GM23338 (cell line): Measurements from ENCODE around the gene NUMB. TPM values are rescaled to one million over a fixed set of nuclear protein-coding genes. Genes with fewer than 3 reads are reported as not detected.

Experiments
- ATAC-seq: fragments of 200-7000 bp; cut with Tn5 transposase; 3 replicates; pipeline ENCODE4 v1.9.1; 2020
- DNase-seq: peaks from one replicate; pipeline ENCODE4 v3.0.0-alpha.2; 2015; ENCODE audit warnings: low spot score
- H2AFZ ChIP-seq: fragments of 200-600 bp; sonication (generic); 2 replicates; pipeline ENCODE4 v1.8.0; 2016; ENCODE audit warnings: antibody characterized with exemption, mild to moderate bottlenecking, moderate library complexity
- H3F3A ChIP-seq: fragments of 200-600 bp; sonication (generic); replicated peaks from 2 replicates; pipeline ENCODE4 v1.8.0; 2017; ENCODE audit warnings: antibody characterized with exemption, mixed run types, low read depth
- H3K27ac ChIP-seq: fragments of 200-600 bp; sonication (generic); 2 replicates; pipeline ENCODE4 v1.6.1; 2016; ENCODE audit warnings: low read depth
- H3K27me3 ChIP-seq: fragments of 200-600 bp; sonication (generic); 2 replicates; pipeline ENCODE4 v1.8.0; 2016; ENCODE audit warnings: mild to moderate bottlenecking, mixed run types, moderate library complexity; ENCODE audit not compliant: insufficient read depth
- H3K36me3 ChIP-seq: fragments of 200-600 bp; sonication (generic); 2 replicates; pipeline ENCODE4 v1.8.0; 2016; ENCODE audit warnings: mild to moderate bottlenecking; ENCODE audit not compliant: insufficient read depth
- H3K4me1 ChIP-seq: fragments of 200-600 bp; sonication (generic); 2 replicates; pipeline ENCODE4 v1.8.0; 2016; ENCODE audit warnings: mild to moderate bottlenecking, moderate library complexity; ENCODE audit not compliant: insufficient read depth
- H3K4me2 ChIP-seq: fragments of 200-600 bp; sonication (generic); 2 replicates; pipeline ENCODE4 v1.7.1; 2017; ENCODE audit warnings: mixed run types
- H3K4me3 ChIP-seq: fragments of 200-600 bp; sonication (generic); 2 replicates; pipeline ENCODE4 v1.6.1; 2016; ENCODE audit warnings: mixed run types
- H3K79me2 ChIP-seq: fragments of 200-600 bp; sonication (generic); replicated peaks from 2 replicates; pipeline ENCODE4 v1.8.0; 2017; ENCODE audit warnings: mild to moderate bottlenecking; ENCODE audit not compliant: insufficient read depth
- H3K9me2 ChIP-seq: fragments of 200-600 bp; sonication (generic); 2 replicates; pipeline ENCODE4 v1.8.0; 2017; ENCODE audit not compliant: insufficient read depth
- H4K20me1 ChIP-seq: fragments of 200-600 bp; sonication (generic); replicated peaks from 2 replicates; pipeline ENCODE4 v1.8.0; 2017; ENCODE audit warnings: mild to moderate bottlenecking; ENCODE audit not compliant: insufficient read depth
- H3K27ac Mint-ChIP-seq: 2 replicates; pipeline ENCODE4 v1.8.0; 2020; ENCODE audit warnings: inconsistent platforms, mild to moderate bottlenecking, moderate library complexity, mixed read lengths
- H3K27me3 Mint-ChIP-seq: 3 replicates; pipeline ENCODE4 v1.8.0; 2022; ENCODE audit warnings: low read depth, mild to moderate bottlenecking, moderate library complexity, mixed read lengths, inconsistent platforms; ENCODE audit not compliant: insufficient read depth, poor library complexity
- H3K36me3 Mint-ChIP-seq: 3 replicates; pipeline ENCODE4 v1.8.0; 2021; ENCODE audit warnings: low read depth, mild to moderate bottlenecking, inconsistent platforms, moderate library complexity, mixed read lengths
- H3K4me1 Mint-ChIP-seq: 3 replicates; pipeline ENCODE4 v1.8.0; 2020; ENCODE audit warnings: mild to moderate bottlenecking, inconsistent platforms, mixed read lengths
- H3K4me3 Mint-ChIP-seq: 3 replicates; pipeline ENCODE4 v1.8.0; 2021; ENCODE audit warnings: moderate library complexity, mild to moderate bottlenecking, inconsistent platforms, mixed read lengths
- H3K9me3 Mint-ChIP-seq: 3 replicates; pipeline ENCODE4 v1.8.0; 2020; ENCODE audit warnings: moderate library complexity, mild to moderate bottlenecking, inconsistent platforms, mixed read lengths
- CTCF ChIP-seq, 2 experiments: fragments of 200-600 bp in 1 of 2; sonication (generic) in 1 of 2; conservative IDR thresholded peaks; 2 replicates each; pipeline versions ENCODE4 v1.5.1 to v1.6.1; 2016 to 2017; ENCODE audit warnings: antibody characterized with exemption in 2 of 2, low read depth in 2 of 2, mild to moderate bottlenecking in 2 of 2, moderate library complexity in 1 of 2
- ETS1 ChIP-seq: IDR thresholded peaks from 2 replicates; pipeline ENCODE4 v1.6.1; 2016; ENCODE audit warnings: antibody characterized with exemption
- EZH2phosphoT487 ChIP-seq: fragments of 200-600 bp; sonication (generic); IDR thresholded peaks from one replicate; pipeline ENCODE4 v1.8.1; 2018; ENCODE audit warnings: antibody characterized with exemption; ENCODE audit not compliant: unreplicated experiment
- JUNB ChIP-seq: IDR thresholded peaks from one replicate; pipeline ENCODE4 v1.6.1; 2016; ENCODE audit warnings: antibody characterized with exemption; ENCODE audit not compliant: unreplicated experiment
- POLR2AphosphoS5 ChIP-seq: IDR thresholded peaks from 2 replicates; pipeline ENCODE4 v1.6.1; 2016; ENCODE audit warnings: antibody characterized with exemption, low read depth
- REST ChIP-seq: IDR thresholded peaks from one replicate; pipeline ENCODE4 v1.6.1; 2018; ENCODE audit warnings: antibody characterized with exemption; ENCODE audit not compliant: unreplicated experiment
- polyA plus RNA-seq: library from polyadenylated mRNA; unstranded; fragments of >200 nt; fragmentation: Nextera tagmentation; extraction: Ambion mirVana; gene quantifications from 2 replicates; pipeline ENCODE4 v1.2.1, GENCODE V29; 2016
- total RNA-seq: library from RNA; depleted of rRNA; stranded (reverse); fragments of >200 nt; shearing (Covaris generic); gene quantifications from 2 replicates; pipeline ENCODE4 v1.2.3, GENCODE V29; 2014

The NUMB gene
- total and polyA plus RNA-seq, 2 experiments from 2014 or later: 32.1 to 36.7 TPM

- no peaks in the 10 kb centered on the region for H3K36me3 Mint-ChIP-seq
- no peaks in the 10 kb centered on the region for H3K27me3 ChIP-seq
- H3K27ac Mint-ChIP-seq: no peak overlapping the region
These were observed 3.2 kb upstream of the NUMB start for GRCh38 chr14:73461478-73462047.

More at GRCh38 chr14:73461478-73462047, 3.2 kb upstream of the NUMB start:
- Histone ChIP-seq H3K4me1 (peaks cover 10% of the 10 kb centered on the region), H3F3A (0 out of 2 replicates have a peak, but pooled peaks cover 2% of the 10 kb centered on the region), H3K4me2 (no peak overlapping the region), H4K20me1 (peaks cover 7% of the 10 kb centered on the region; the same call in 1 of the 2 replicates), H2AFZ (peak overlapping the region; percentile 89), H3K36me3 (no peaks in the 10 kb centered on the region), H3K4me3 (no peak overlapping the region), H3K9me2 (no peaks in the 10 kb centered on the region), H3K79me2 (peaks cover 14% of the 10 kb centered on the region), H3K27ac (no peak overlapping the region)
- H3K27me3 Mint-ChIP-seq: peaks cover 16% of the 10 kb centered on the region
- TF ChIP-seq EZH2phosphoT487 (no peak), POLR2AphosphoS5 (no peak), CTCF (conservative IDR thresholded peaks at IDR 0.05; ENCODE audit: low read depth in 2 of 2) (no peak), ETS1 (no peak), REST (no peak), JUNB (no peak)
- H3K4me3 Mint-ChIP-seq: no peak overlapping the region; the same call in 2 of the 3 replicates
- peaks cover 30% of the 10 kb centered on the region for H3K4me1 Mint-ChIP-seq
- H3K9me3 Mint-ChIP-seq: no peaks in the 10 kb centered on the region; the same call in 2 of the 3 replicates
- no peak for DNase-seq
- ATAC-seq: no peak
